Measurements from ENCODE around the gene TAF5.
"Not testable (repeated sequence)": the region's sequence is repeated elsewhere in the genome, so short reads cannot be mapped to it uniquely, and the experiment has no call there.

TAF5 gene

GRCh38 chr10:103415581-103415980, 47.8 kb downstream of the TAF5 start:
- DNase-seq = no peak

- DNase-seq = peak; percentile 8 to 20
Observed at GRCh38 chr10:103416436-103417147, 48.8 kb downstream of the TAF5 start.

- DNase-seq = not testable (repeated sequence)
Observed at GRCh38 chr10:103417148-103417469, 49.3 kb downstream of the TAF5 start.

GRCh38 chr10:103417601-103418000, 49.8 kb downstream of the TAF5 start:
- no peak for DNase-seq

GRCh38 chr10:103419101-103419500, 51.3 kb downstream of the TAF5 start:
- no peak for DNase-seq

GRCh38 chr10:103423748-103424147, 56.0 kb downstream of the TAF5 start:
- DNase-seq = no peak

- DNase-seq = no peak
Observed at GRCh38 chr10:103427866-103428265, 60.1 kb downstream of the TAF5 start.

GRCh38 chr10:103428989-103429643, 61.3 kb downstream of the TAF5 start:
- DNase-seq = no peak

GRCh38 chr10:103429647-103430046, 61.9 kb downstream of the TAF5 start:
- DNase-seq = no peak

GRCh38 chr10:103431902-103432301, 64.1 kb downstream of the TAF5 start:
- DNase-seq = no peak

GRCh38 chr10:103433858-103434257, 66.1 kb downstream of the TAF5 start:
- DNase-seq = no peak
